DND-41 (cell line): ENCODE measurements around the gene SCG5.

Experiments
- ATAC-seq: fragments of 200-7000 bp; cut with Tn5 transposase; 3 replicates; pipeline ENCODE4 v1.9.1; 2021; ENCODE audit warnings: low read depth; ENCODE audit not compliant: insufficient read depth
- DNase-seq: peaks from one replicate; pipeline ENCODE4 v3.0.0-alpha.2; 2020
- H2AFZ ChIP-seq: 2 replicates; pipeline ENCODE4 v1.6.0; 2012; ENCODE audit warnings: low read depth, low read length
- H3K27ac ChIP-seq: 2 replicates; pipeline ENCODE4 v1.5.1; 2012; ENCODE audit warnings: low read length, inconsistent platforms
- H3K27me3 ChIP-seq: fragments of 200-600 bp; sonication (generic); 2 replicates; pipeline ENCODE4 v1.6.0; 2012; ENCODE audit warnings: low read length, mild to moderate bottlenecking, inconsistent platforms; ENCODE audit not compliant: insufficient read depth, poor library complexity
- H3K36me3 ChIP-seq: 2 replicates; pipeline ENCODE4 v1.5.1; 2012; ENCODE audit warnings: low read length, inconsistent platforms; ENCODE audit not compliant: insufficient read depth
- H3K4me1 ChIP-seq: 2 replicates; pipeline ENCODE4 v1.5.1; 2012; ENCODE audit warnings: mild to moderate bottlenecking, low read length; ENCODE audit not compliant: insufficient read depth
- H3K4me2 ChIP-seq: 2 replicates; pipeline ENCODE4 v1.6.0; 2012; ENCODE audit warnings: mild to moderate bottlenecking, moderate library complexity, low read length, inconsistent platforms; ENCODE audit not compliant: insufficient read depth
- H3K4me3 ChIP-seq, 2 experiments: fragments of 200-600 bp in 1 of 2; shearing (Covaris generic) in 1 of 2; 2 replicates each; pipeline ENCODE4 v1.5.1; 2012 to 2016; ENCODE audit warnings: inconsistent platforms in 2 of 2, low read length in 2 of 2, mild to moderate bottlenecking in 2 of 2, low read depth in 1 of 2, moderate library complexity in 1 of 2
- H3K79me2 ChIP-seq: 2 replicates; pipeline ENCODE4 v1.6.0; 2012; ENCODE audit warnings: low read length, inconsistent platforms; ENCODE audit not compliant: insufficient read depth
- H3K9ac ChIP-seq: 2 replicates; pipeline ENCODE4 v1.6.0; 2012; ENCODE audit warnings: low read depth, mild to moderate bottlenecking, inconsistent platforms, low read length, moderate library complexity
- H3K9me3 ChIP-seq: 2 replicates; pipeline ENCODE4 v1.5.1; 2012; ENCODE audit warnings: low read length, moderate library complexity, mild to moderate bottlenecking, inconsistent platforms; ENCODE audit not compliant: insufficient read depth, severe bottlenecking
- H4K20me1 ChIP-seq: 2 replicates; pipeline ENCODE4 v1.6.0; 2012; ENCODE audit warnings: low read length; ENCODE audit not compliant: insufficient read depth
- EZH2 ChIP-seq: IDR thresholded peaks from 3 replicates; pipeline ENCODE4 v1.6.1; 2012; ENCODE audit warnings: borderline replicate concordance, low read depth, mild to moderate bottlenecking, moderate library complexity, low read length, inconsistent platforms; ENCODE audit not compliant: severe bottlenecking
- TF ChIP-seq, protein P1 (sequence below): IDR thresholded peaks from 2 replicates; pipeline ENCODE4 v1.5.1; 2012; ENCODE audit warnings: borderline replicate concordance, low read length, moderate library complexity, mild to moderate bottlenecking; ENCODE audit not compliant: poor library complexity, severe bottlenecking; ENCODE audit errors: extremely low read depth

The SCG5 gene

GRCh38 chr15:32694222-32694983 lies 52.9 kb downstream of the SCG5 start:
- Histone ChIP-seq H4K20me1 (no peaks in the 10 kb centered on the region), H3K9ac (no peak overlapping the region), H3K36me3 (no peaks in the 10 kb centered on the region), H3K79me2 (no peaks in the 10 kb centered on the region), H3K4me2 (no peak overlapping the region), H2AFZ (no peak overlapping the region), H3K4me1 (no peaks in the 10 kb centered on the region), H3K27ac (no peak overlapping the region), H3K27me3 (no peaks in the 10 kb centered on the region), H3K9me3 (no peaks in the 10 kb centered on the region), H3K4me3 (no peak overlapping the region)
- ATAC-seq (no peak), DNase-seq (no peak)
- TF ChIP-seq EZH2: no peak
- TF ChIP-seq, protein P1, sequence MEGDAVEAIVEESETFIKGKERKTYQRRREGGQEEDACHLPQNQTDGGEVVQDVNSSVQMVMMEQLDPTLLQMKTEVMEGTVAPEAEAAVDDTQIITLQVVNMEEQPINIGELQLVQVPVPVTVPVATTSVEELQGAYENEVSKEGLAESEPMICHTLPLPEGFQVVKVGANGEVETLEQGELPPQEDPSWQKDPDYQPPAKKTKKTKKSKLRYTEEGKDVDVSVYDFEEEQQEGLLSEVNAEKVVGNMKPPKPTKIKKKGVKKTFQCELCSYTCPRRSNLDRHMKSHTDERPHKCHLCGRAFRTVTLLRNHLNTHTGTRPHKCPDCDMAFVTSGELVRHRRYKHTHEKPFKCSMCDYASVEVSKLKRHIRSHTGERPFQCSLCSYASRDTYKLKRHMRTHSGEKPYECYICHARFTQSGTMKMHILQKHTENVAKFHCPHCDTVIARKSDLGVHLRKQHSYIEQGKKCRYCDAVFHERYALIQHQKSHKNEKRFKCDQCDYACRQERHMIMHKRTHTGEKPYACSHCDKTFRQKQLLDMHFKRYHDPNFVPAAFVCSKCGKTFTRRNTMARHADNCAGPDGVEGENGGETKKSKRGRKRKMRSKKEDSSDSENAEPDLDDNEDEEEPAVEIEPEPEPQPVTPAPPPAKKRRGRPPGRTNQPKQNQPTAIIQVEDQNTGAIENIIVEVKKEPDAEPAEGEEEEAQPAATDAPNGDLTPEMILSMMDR: no peak

GRCh38 chr15:32698773-32699390 lies 57.4 kb downstream of the SCG5 start:
- Histone ChIP-seq H3K9me3 (no peaks in the 10 kb centered on the region), H2AFZ (no peak overlapping the region), H3K4me2 (no peak overlapping the region), H3K9ac (no peak overlapping the region), H3K4me1 (no peaks in the 10 kb centered on the region), H3K36me3 (no peaks in the 10 kb centered on the region), H3K27me3 (no peaks in the 10 kb centered on the region), H3K79me2 (no peaks in the 10 kb centered on the region), H3K27ac (no peak overlapping the region), H4K20me1 (no peaks in the 10 kb centered on the region), H3K4me3 (no peak overlapping the region)
- TF ChIP-seq EZH2: no peak
- TF ChIP-seq, protein P1: no peak
- DNase-seq: no peak
- ATAC-seq: no peak

DNA sequence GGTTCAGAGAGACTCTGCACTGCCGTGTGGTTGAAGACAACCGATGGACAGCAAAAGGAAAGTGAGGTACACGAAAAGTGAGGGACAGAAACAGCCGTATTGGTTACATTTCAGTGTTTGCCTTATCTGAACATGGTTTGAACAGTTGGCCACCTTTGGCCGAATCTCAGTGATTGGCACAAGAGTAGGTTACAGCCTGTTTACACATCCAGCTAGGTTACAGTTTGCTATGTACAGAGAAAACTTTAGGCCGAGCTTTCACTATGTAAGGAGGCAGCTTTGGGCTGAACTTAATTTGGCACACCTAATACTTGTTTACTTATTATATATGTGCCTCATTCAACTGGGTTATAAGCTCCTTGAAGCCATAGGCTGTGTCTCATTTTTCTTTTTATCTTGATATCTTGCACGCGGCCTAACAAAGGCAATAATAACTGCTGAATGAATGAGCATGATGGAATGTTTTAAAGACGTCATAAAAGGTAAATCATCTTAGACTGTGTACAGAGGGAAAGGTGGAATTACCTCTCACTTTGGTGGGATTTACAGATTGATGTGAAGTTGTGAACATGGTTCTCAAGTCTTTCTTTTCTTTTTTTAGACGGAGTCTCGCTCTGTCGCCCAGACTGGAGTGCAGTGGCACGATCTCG lies 59.1 kb downstream of the SCG5 start:
- ATAC-seq: no peak
- TF ChIP-seq EZH2: no peak
- TF ChIP-seq, protein P1: no peak
- Histone ChIP-seq H3K27me3 (no peaks in the 10 kb centered on the region), H4K20me1 (no peaks in the 10 kb centered on the region), H3K9me3 (no peaks in the 10 kb centered on the region), H3K9ac (no peak overlapping the region), H3K36me3 (no peaks in the 10 kb centered on the region), H3K4me3 (no peak overlapping the region), H3K27ac (no peak overlapping the region), H3K4me1 (no peaks in the 10 kb centered on the region), H2AFZ (no peak overlapping the region), H3K79me2 (no peaks in the 10 kb centered on the region), H3K4me2 (no peak overlapping the region)
- no peak for DNase-seq
